Kidney (tissue), 14 donors: ENCODE data around the gene SUCNR1. TPM values are rescaled to one million over a fixed set of nuclear protein-coding genes. Genes with fewer than 3 reads are reported as not detected.
A peak's percentile ranks its signal among the peaks of the same experiment; 100 is the strongest.
"Not testable (repeated sequence)": the region's sequence is repeated elsewhere in the genome, so short reads cannot be mapped to it uniquely, and the experiment has no call there.

Experiments used
- DNase-seq, 5 donors: peaks; one replicate each; pipeline ENCODE4 v3.0.0-alpha.2; 2013 to 2020
- FAIRE-seq: peaks from 2 replicates; lab custom pipeline; 2012; peaks lifted over from hg19 to GRCh38; lab: Jason Lieb, UNC
- H3K27ac ChIP-seq, 2 donors: one replicate each; pipeline ENCODE4 v1.7.0; 2013; ENCODE audit warnings: low read depth in 2 of 2, low read length in 2 of 2, inconsistent platforms in 1 of 2
- H3K27me3 ChIP-seq: one replicate; pipeline ENCODE4 v1.7.1; 2013; ENCODE audit warnings: low read length, inconsistent platforms; ENCODE audit not compliant: control insufficient read depth, insufficient read depth
- H3K36me3 ChIP-seq, 3 donors: one replicate each; pipeline versions ENCODE4 v1.7.0 to v1.7.1; 2013; ENCODE audit warnings: low read length in 3 of 3, control low read depth in 1 of 3, inconsistent platforms in 1 of 3; ENCODE audit not compliant: insufficient read depth in 3 of 3, control insufficient read depth in 2 of 3
- H3K4me1 ChIP-seq, 3 donors: one replicate each; pipeline versions ENCODE4 v1.7.0 to v1.7.1; 2013; ENCODE audit warnings: low read length in 3 of 3, inconsistent platforms in 1 of 3, low read depth in 1 of 3; ENCODE audit not compliant: control insufficient read depth in 2 of 3, insufficient read depth in 2 of 3
- H3K4me3 ChIP-seq, 3 donors: one replicate each; pipeline versions ENCODE4 v1.7.0 to v1.8.1; 2013; ENCODE audit warnings: low read length in 3 of 3, control low read depth in 1 of 3, inconsistent platforms in 1 of 3
- H3K9ac ChIP-seq, 3 donors: one replicate each; pipeline versions ENCODE4 v1.7.0 to v1.7.1; 2013; ENCODE audit warnings: low read length in 3 of 3, control low read depth in 1 of 3, inconsistent platforms in 1 of 3
- H3K9me3 ChIP-seq, 3 donors: one replicate each; pipeline versions ENCODE4 v1.7.0 to v1.7.1; 2013; ENCODE audit warnings: low read length in 3 of 3, control low read depth in 1 of 3, inconsistent platforms in 1 of 3; ENCODE audit not compliant: control insufficient read depth in 2 of 3, insufficient read depth in 1 of 3
- CTCF ChIP-seq: IDR thresholded peaks from 3 replicates; pipeline ENCODE4 v1.5.1; 2012; ENCODE audit warnings: mild to moderate bottlenecking, moderate library complexity, borderline replicate concordance; ENCODE audit not compliant: insufficient read depth; ENCODE audit errors: extremely low read depth
- intact Hi-C: fragments of 100-400 bp; cut with DNase I; formaldehyde crosslinking; loops from one replicate; pipeline ENCODE4 v1.11.1; 2022
- polyA plus RNA-seq: library from polyadenylated mRNA; stranded (reverse); fragments of 350-450 nt; fragmentation: Illumina TruSeq; extraction: RNeasy Lipid Tissue Mini Kit (QIAGEN cat#74804); gene quantifications from one replicate; pipeline ENCODE4 v1.2.3, GENCODE V29; 2014; ENCODE audit warnings: low read depth, low replicate concordance; ENCODE audit not compliant: insufficient read depth
- total RNA-seq: library from RNA; stranded (reverse); fragmentation: NEBNext Ultra II Directional; extraction: Animal tissue kit (Norgen Biotek cat#: 25700); gene quantifications from one replicate; pipeline ENCODE4 v1.2.1, GENCODE V29; 2021
- donor health status: control.
- donor health status: control.
- donor health status: control.
- donor health status: control.
- donor health status: control.
- donor health status: DM: yes; HTN: yes; CAD: no.
- donor health status: Normal renal cell carcinoma (clear cell type).

SUCNR1 gene
- total and polyA plus RNA-seq, 2 donors from 2014 or later: 7.3 to 16.3 TPM

- peak; percentile 98 for FAIRE-seq
- intact Hi-C loops: no loop called here
- TF ChIP-seq CTCF: no peak
These were observed 28.0 kb upstream of the SUCNR1 start for GRCh38 chr3:151845306-151845905.

GRCh38 chr3:151850065-151850464 is 23.4 kb upstream of the SUCNR1 start:
- FAIRE-seq, H3K9me3 ChIP-seq, H3K27ac ChIP-seq, H3K36me3 ChIP-seq, H3K4me3 ChIP-seq, H3K9ac ChIP-seq, H3K27me3 ChIP-seq, intact Hi-C loops, H3K4me1 ChIP-seq, DNase-seq: not testable (repeated sequence)

More at GRCh38 chr3:151845306-151845905, 28.0 kb upstream of the SUCNR1 start:
- no peaks in the 10 kb centered on the region for H3K36me3 ChIP-seq
- DNase-seq: peak in 1 of 5 donors; percentile 10
- H3K9me3 ChIP-seq: peaks cover 0 to 9% (median 0%) of the 10 kb centered on the region in 3 donors
- H3K4me1 ChIP-seq: peaks cover 0 to 11% (median 0%) of the 10 kb centered on the region in 3 donors
- no peak overlapping the region for H3K9ac ChIP-seq
- H3K27me3 ChIP-seq: no peaks in the 10 kb centered on the region
- H3K27ac ChIP-seq: peak overlapping the region; percentile 33
- H3K4me3 ChIP-seq: peak overlapping the region in 2 of 3 donors; percentile 0 to 35

GRCh38 chr3:151852074-151852811 is 21.2 kb upstream of the SUCNR1 start:
- Histone ChIP-seq H3K9me3 (peaks cover 0 to 9% (median 0%) of the 10 kb centered on the region in 3 donors), H3K4me3 (no peak overlapping the region), H3K27ac (no peak overlapping the region), H3K9ac (no peak overlapping the region), H3K4me1 (no peaks in the 10 kb centered on the region), H3K36me3 (no peaks in the 10 kb centered on the region), H3K27me3 (no peaks in the 10 kb centered on the region)
- DNase-seq: peak in 1 of 5 donors; percentile 47
- TF ChIP-seq CTCF: no peak
- intact Hi-C loops: no loop called here
- no peak for FAIRE-seq

- no peaks in the 10 kb centered on the region for H3K27me3 ChIP-seq
- DNase-seq: no peak
- H3K9me3 ChIP-seq: no peaks in the 10 kb centered on the region
- intact Hi-C loops: no loop called here
- H3K36me3 ChIP-seq: no peaks in the 10 kb centered on the region
- no peak overlapping the region for H3K4me3 ChIP-seq
- no peak for FAIRE-seq
- H3K9ac ChIP-seq: no peak overlapping the region
- no peak for TF ChIP-seq CTCF
- H3K27ac ChIP-seq: no peak overlapping the region
- H3K4me1 ChIP-seq: peaks cover 0 to 8% (median 3%) of the 10 kb centered on the region in 3 donors
These were observed 17.3 kb upstream of the SUCNR1 start for GRCh38 chr3:151856118-151856517.
